Measurements from ENCODE around the gene EPHB6. TPM values are rescaled to one million over a fixed set of nuclear protein-coding genes. Genes with fewer than 3 reads are reported as not detected.

Gene EPHB6
- polyA plus RNA-seq, 1 donor from 2014 or later: 25.3 TPM

DNA sequence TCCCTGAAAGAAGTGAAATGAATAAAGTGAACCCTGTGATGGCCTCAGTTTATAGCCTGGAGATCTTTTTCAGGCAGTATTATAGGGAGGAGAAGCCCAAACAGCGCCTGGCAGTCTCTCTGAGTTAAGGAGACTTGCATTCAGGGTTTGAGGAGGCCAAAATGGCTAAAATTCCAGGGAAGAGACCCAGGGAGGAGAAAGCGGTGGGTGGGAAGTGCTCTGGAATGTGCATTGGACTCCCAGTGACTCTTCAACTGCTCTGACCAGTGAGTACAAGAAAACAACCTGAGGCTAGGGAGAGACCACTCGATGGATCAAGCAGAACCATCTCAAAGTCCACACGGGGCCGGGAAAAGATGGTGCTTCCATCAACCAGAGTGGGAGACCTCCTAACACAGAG lies 35.3 kb upstream of the EPHB6 start:
- H3K9me2 ChIP-seq (ENCODE audit: insufficient read depth, low read length): no peaks in the 10 kb centered on the region
- no peak overlapping the region for H3K27ac ChIP-seq (ENCODE audit: low read length)
- H2AFZ ChIP-seq (ENCODE audit: low read depth, low read length): no peak overlapping the region
- no peak overlapping the region for H3K4me3 ChIP-seq (ENCODE audit: low read length)
- H3F3A ChIP-seq (ENCODE audit: insufficient read depth, low read length, poor library complexity, severe bottlenecking): no peaks in the 10 kb centered on the region
- no peaks in the 10 kb centered on the region for H3K36me3 ChIP-seq (ENCODE audit: insufficient read depth, low read length)
- H4K20me1 ChIP-seq (ENCODE audit: insufficient read depth): no peaks in the 10 kb centered on the region
- TF ChIP-seq, protein P1, sequence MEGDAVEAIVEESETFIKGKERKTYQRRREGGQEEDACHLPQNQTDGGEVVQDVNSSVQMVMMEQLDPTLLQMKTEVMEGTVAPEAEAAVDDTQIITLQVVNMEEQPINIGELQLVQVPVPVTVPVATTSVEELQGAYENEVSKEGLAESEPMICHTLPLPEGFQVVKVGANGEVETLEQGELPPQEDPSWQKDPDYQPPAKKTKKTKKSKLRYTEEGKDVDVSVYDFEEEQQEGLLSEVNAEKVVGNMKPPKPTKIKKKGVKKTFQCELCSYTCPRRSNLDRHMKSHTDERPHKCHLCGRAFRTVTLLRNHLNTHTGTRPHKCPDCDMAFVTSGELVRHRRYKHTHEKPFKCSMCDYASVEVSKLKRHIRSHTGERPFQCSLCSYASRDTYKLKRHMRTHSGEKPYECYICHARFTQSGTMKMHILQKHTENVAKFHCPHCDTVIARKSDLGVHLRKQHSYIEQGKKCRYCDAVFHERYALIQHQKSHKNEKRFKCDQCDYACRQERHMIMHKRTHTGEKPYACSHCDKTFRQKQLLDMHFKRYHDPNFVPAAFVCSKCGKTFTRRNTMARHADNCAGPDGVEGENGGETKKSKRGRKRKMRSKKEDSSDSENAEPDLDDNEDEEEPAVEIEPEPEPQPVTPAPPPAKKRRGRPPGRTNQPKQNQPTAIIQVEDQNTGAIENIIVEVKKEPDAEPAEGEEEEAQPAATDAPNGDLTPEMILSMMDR (IDR thresholded peaks at IDR 0.05; ENCODE audit: poor library complexity, severe bottlenecking): no peak
- TF ChIP-seq EP300 (conservative IDR thresholded peaks at IDR 0.05; ENCODE audit: poor library complexity, severe bottlenecking) (no peak), TAF1 (IDR thresholded peaks at IDR 0.05; ENCODE audit: low read depth) (no peak), RAD21 (conservative IDR thresholded peaks at IDR 0.05) (no peak), EZH2 (IDR thresholded peaks at IDR 0.05; ENCODE audit: borderline replicate concordance, insufficient read depth, low read length, poor library complexity, severe bottlenecking) (no peak), SMC3 (conservative IDR thresholded peaks at IDR 0.05; ENCODE audit: poor library complexity) (no peak), POLR2AphosphoS5 (IDR thresholded peaks at IDR 0.05) (no peak), MXI1 (conservative IDR thresholded peaks at IDR 0.05; ENCODE audit: poor library complexity, severe bottlenecking) (no peak)
- TF ChIP-seq, protein P2, sequence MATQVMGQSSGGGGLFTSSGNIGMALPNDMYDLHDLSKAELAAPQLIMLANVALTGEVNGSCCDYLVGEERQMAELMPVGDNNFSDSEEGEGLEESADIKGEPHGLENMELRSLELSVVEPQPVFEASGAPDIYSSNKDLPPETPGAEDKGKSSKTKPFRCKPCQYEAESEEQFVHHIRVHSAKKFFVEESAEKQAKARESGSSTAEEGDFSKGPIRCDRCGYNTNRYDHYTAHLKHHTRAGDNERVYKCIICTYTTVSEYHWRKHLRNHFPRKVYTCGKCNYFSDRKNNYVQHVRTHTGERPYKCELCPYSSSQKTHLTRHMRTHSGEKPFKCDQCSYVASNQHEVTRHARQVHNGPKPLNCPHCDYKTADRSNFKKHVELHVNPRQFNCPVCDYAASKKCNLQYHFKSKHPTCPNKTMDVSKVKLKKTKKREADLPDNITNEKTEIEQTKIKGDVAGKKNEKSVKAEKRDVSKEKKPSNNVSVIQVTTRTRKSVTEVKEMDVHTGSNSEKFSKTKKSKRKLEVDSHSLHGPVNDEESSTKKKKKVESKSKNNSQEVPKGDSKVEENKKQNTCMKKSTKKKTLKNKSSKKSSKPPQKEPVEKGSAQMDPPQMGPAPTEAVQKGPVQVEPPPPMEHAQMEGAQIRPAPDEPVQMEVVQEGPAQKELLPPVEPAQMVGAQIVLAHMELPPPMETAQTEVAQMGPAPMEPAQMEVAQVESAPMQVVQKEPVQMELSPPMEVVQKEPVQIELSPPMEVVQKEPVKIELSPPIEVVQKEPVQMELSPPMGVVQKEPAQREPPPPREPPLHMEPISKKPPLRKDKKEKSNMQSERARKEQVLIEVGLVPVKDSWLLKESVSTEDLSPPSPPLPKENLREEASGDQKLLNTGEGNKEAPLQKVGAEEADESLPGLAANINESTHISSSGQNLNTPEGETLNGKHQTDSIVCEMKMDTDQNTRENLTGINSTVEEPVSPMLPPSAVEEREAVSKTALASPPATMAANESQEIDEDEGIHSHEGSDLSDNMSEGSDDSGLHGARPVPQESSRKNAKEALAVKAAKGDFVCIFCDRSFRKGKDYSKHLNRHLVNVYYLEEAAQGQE (IDR thresholded peaks at IDR 0.05; ENCODE audit: borderline replicate concordance): no peak
- H3K27me3 ChIP-seq (ENCODE audit: insufficient read depth, low read depth, low read length): no peaks in the 10 kb centered on the region
- no peaks in the 10 kb centered on the region for H3K79me2 ChIP-seq (replicated peaks; ENCODE audit: insufficient read depth, low read length)
- H3K4me2 ChIP-seq (ENCODE audit: low read length): no peak overlapping the region
- peaks cover 4% of the 10 kb centered on the region for H3K9me3 ChIP-seq (ENCODE audit: low read length)
- no peak overlapping the region for H3K9ac ChIP-seq (ENCODE audit: low read length)

DNA sequence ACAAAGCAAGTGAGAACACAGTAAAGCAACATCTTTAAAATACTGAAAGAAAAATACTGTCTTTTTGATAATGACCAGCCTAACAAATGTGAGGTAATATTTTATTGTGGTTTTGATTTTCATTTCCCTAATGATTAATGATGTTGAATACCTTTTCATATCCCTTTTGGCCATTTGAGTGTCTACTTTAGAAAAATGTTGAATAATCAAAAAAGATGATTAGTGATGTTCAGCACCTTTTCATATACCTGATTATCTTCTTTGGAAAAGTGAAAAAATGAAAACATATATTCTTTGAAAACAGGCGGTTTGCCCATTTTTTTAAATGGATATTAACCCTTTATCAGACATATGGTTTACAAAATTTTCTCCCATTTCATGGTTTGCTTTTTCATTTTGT lies 32.2 kb upstream of the EPHB6 start:
- Histone ChIP-seq H4K20me1 (ENCODE audit: insufficient read depth) (no peaks in the 10 kb centered on the region), H3K79me2 (replicated peaks; ENCODE audit: insufficient read depth, low read length) (no peaks in the 10 kb centered on the region), H3F3A (ENCODE audit: insufficient read depth, low read length, poor library complexity, severe bottlenecking) (no peaks in the 10 kb centered on the region), H3K4me3 (ENCODE audit: low read length) (no peak overlapping the region), H3K27ac (ENCODE audit: low read length) (no peak overlapping the region), H3K27me3 (ENCODE audit: insufficient read depth, low read depth, low read length) (no peaks in the 10 kb centered on the region), H3K9ac (ENCODE audit: low read length) (no peak overlapping the region), H3K9me2 (ENCODE audit: insufficient read depth, low read length) (no peaks in the 10 kb centered on the region), H2AFZ (ENCODE audit: low read depth, low read length) (no peak overlapping the region), H3K36me3 (ENCODE audit: insufficient read depth, low read length) (no peaks in the 10 kb centered on the region), H3K9me3 (ENCODE audit: low read length) (peaks cover 4% of the 10 kb centered on the region), H3K4me2 (ENCODE audit: low read length) (no peak overlapping the region)
- TF ChIP-seq MXI1 (conservative IDR thresholded peaks at IDR 0.05; ENCODE audit: poor library complexity, severe bottlenecking): no peak

Data from neural cell (in vitro differentiated cells).